ENCODE measurements around the gene GZF1.

Gene GZF1

DNA sequence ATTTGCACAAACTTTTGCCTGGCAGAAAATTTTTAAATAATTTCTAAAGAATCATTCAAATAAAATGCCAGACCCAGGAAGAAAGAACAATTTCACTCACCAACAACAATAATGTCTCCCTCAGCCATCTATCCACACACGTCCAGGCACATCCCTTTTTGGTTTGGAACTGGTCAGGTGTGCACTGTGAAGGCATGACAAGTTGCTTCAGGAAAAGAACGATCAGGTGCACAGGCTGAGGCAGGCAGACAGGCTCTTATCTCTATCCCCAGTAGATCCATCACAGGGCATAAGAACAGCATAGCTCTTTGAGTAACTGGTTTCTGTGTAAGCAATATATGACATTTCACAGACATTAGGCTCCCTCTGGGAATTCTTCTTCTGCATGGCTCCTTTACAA is 29.5 kb upstream of the GZF1 start:
- TF ChIP-seq, protein P1, sequence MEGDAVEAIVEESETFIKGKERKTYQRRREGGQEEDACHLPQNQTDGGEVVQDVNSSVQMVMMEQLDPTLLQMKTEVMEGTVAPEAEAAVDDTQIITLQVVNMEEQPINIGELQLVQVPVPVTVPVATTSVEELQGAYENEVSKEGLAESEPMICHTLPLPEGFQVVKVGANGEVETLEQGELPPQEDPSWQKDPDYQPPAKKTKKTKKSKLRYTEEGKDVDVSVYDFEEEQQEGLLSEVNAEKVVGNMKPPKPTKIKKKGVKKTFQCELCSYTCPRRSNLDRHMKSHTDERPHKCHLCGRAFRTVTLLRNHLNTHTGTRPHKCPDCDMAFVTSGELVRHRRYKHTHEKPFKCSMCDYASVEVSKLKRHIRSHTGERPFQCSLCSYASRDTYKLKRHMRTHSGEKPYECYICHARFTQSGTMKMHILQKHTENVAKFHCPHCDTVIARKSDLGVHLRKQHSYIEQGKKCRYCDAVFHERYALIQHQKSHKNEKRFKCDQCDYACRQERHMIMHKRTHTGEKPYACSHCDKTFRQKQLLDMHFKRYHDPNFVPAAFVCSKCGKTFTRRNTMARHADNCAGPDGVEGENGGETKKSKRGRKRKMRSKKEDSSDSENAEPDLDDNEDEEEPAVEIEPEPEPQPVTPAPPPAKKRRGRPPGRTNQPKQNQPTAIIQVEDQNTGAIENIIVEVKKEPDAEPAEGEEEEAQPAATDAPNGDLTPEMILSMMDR (IDR thresholded peaks at IDR 0.05; ENCODE audit: insufficient read depth, low read length, missing control alignments): no peak
- ChIA-PET POLR2A (no interaction called here), CTCF (interaction anchor here (0.9 to 3.3 kb wide), 5 partner anchors 8 to 641 kb away, joined by 3 to 11 read pairs (median 3); no protein-coding TSS in a partner anchor)
- DNase-seq (ENCODE audit: low read depth, low spot score): no peak
- no peak overlapping the region for H3K4me3 ChIP-seq (ENCODE audit: low read depth, low read length)

DNA sequence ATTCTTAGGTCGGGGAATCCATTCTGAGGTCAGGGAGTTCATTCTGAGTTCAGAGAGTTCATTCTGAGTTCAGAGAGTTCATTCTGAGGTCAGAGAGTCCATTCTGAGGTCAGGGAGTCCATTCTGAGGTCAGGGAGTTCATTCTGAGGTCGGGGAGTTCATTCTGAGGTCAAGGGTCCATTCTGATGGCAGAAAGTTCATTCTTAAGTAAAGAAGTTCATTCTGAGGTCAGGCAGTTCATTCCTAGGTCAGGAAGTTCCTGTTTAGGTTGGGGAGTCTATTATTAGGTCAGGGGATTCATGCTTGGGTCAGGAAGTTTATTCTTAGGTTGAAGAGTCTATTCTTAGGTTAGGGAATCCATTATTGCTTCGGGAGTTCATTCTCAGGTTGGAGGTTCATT is 27.9 kb upstream of the GZF1 start:
- TF ChIP-seq, protein P1 (IDR thresholded peaks at IDR 0.05; ENCODE audit: insufficient read depth, low read length, missing control alignments): no peak
- ChIA-PET CTCF (interaction anchor here (11.3 kb wide), 1 partner anchor 641 kb away, joined by 245 read pairs; no protein-coding TSS in a partner anchor), POLR2A (no interaction called here)
- H3K4me3 ChIP-seq (ENCODE audit: low read depth, low read length): no peak overlapping the region
- DNase-seq (ENCODE audit: low read depth, low spot score): no peak

DNA sequence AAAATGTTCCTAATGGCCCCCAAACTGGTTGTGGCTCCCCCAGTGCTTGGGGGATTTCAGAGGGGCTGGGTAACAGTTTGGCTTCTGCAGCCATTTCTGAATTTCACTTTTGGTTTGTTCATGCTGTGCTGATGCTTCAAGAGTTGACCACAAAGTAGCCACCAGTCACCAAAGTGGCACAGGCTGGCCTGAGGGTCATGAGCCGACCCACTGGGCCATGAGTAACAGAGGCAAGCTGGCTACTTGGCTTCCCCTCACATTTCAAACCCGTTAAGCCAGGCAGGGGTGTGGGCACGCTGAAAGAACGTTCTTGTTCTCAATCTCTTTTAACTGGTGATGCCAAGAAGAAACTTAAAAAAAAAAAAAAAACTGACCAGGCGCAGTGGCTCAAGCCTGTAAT is 26.5 kb upstream of the GZF1 start:
- TF ChIP-seq, protein P1 (IDR thresholded peaks at IDR 0.05; ENCODE audit: insufficient read depth, low read length, missing control alignments): no peak
- H3K4me3 ChIP-seq (ENCODE audit: low read depth, low read length): no peak overlapping the region
- POLR2A ChIA-PET: no interaction called here
- no peak for DNase-seq (ENCODE audit: low read depth, low spot score)
- CTCF ChIA-PET: interaction anchor here (1.1 to 11.3 kb wide), 3 partner anchors 13 to 643 kb away, joined by 3 to 245 read pairs (median 43); no protein-coding TSS in a partner anchor

DNA sequence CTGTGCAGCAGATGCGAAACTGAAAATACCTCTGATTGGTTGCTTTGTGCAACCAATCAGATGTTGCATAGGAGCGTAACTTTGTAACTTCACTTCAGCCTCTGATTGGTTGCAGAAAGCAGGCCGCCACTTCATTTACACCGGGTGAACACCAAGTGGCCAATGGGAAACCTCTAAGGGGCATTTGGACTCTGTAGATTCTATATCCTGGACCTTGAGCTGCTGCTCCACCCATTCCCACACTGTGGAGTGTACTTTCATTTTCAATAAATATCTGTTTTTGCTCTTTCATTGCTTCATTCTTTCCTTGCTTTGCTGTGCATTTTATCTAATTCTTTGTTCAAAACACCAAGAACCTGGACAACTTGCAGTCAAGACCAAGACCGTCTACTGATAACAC is 25.5 kb upstream of the GZF1 start:
- ChIA-PET POLR2A (no interaction called here), CTCF (interaction anchor here (1.1 to 11.3 kb wide), 4 partner anchors 12 to 644 kb away, joined by 3 to 245 read pairs (median 46); partner anchors contain the start of gene THBD)
- no peak for DNase-seq (ENCODE audit: low read depth, low spot score)
- TF ChIP-seq, protein P1 (IDR thresholded peaks at IDR 0.05; ENCODE audit: insufficient read depth, low read length, missing control alignments): no peak
- H3K4me3 ChIP-seq (ENCODE audit: low read depth, low read length): no peak overlapping the region

DNA sequence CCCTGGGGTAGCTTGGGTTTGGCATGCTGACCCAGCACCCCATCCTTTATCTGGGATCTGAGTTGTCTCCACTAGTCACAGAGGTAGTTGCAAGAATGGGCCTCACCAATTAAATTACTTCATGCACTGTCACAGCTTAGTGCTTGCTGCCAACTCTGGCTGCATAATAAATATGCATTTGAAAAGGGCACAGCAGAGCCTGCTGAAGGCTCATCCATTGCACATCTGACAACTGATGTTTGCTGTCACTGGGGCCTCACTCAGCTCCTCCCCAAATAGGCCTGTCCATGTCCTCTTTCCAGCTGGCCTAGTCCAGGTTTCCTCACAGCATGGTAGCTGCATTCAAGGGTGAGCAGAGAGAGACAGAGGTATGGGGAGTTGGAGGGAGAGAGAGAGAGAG is 24.7 kb upstream of the GZF1 start:
- no peak for DNase-seq (ENCODE audit: low read depth, low spot score)

DNA sequence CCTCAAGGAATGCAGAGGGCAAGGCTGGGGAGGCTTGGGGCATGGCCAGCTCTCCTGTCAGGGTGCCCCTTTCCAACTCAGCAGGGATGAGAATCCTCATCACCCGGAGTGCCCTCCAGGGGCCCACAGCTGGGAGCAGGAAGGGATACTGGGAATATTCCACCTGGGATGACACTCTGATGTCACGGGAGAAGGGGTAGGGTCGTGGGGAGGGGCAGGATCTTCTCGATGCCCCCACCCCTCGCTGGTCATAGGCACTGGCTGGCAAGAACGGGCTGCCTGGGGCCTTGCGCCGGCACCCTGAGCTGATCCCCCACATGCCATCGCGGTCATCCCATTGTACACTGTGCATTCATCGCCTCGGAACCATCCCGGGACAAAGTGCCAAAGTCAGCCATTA is 22.0 kb upstream of the GZF1 start:
- TF ChIP-seq, protein P1 (IDR thresholded peaks at IDR 0.05; ENCODE audit: insufficient read depth, low read length, missing control alignments): no peak
- H3K4me3 ChIP-seq (ENCODE audit: low read depth, low read length): no peak overlapping the region
- ChIA-PET CTCF (interaction anchor here (0.8 to 11.3 kb wide), 20 partner anchors 8 to 1001 kb away, joined by 3 to 245 read pairs (median 6); partner anchors contain the start of gene THBD), POLR2A (interaction anchor here (1.0 to 1.1 kb wide), 2 partner anchors 10 to 289 kb away, joined by 3 to 4 read pairs; partner anchors contain the start of gene NXT1)
- DNase-seq (ENCODE audit: low read depth, low spot score): no peak

More for the DNA sequence above, 24.7 kb upstream of the GZF1 start:
- no peak overlapping the region for H3K4me3 ChIP-seq (ENCODE audit: low read depth, low read length)
- TF ChIP-seq, protein P1 (IDR thresholded peaks at IDR 0.05; ENCODE audit: insufficient read depth, low read length, missing control alignments): no peak
- ChIA-PET CTCF (interaction anchor here (6.4 to 11.3 kb wide), 3 partner anchors 11 to 644 kb away, joined by 43 to 245 read pairs (median 50); partner anchors contain the start of gene THBD), POLR2A (no interaction called here)
